Calu3 (cell line): ENCODE measurements around the gene SYMPK. TPM values are rescaled to one million over a fixed set of nuclear protein-coding genes. Genes with fewer than 3 reads are reported as not detected.

ENCODE experiments used
- BruUV-seq: library from RNA; stranded (reverse); fragments of 400-500 nt; replicated peaks from 2 replicates; lab custom pipeline; 2021; lab: Mats Ljungman, UMichigan
- CTCF ChIA-PET: fragments of 300-600 bp; sonication (Branson Sonifier 250); formaldehyde crosslinking; loops from one replicate; lab custom pipeline; 2022; ENCODE audit warnings: antibody characterized with exemption; lab: Charles Lee
- DNase-seq: peaks from one replicate; pipeline ENCODE4 v3.0.0; 2022
- H3K27ac Mint-ChIP-seq: one replicate; pipeline ENCODE4 v1.8.0; 2022; ENCODE audit warnings: mixed read lengths; ENCODE audit not compliant: unreplicated experiment
- H3K27me3 Mint-ChIP-seq: one replicate; pipeline ENCODE4 v1.8.0; 2022; ENCODE audit warnings: mixed read lengths; ENCODE audit not compliant: unreplicated experiment
- H3K36me3 Mint-ChIP-seq: one replicate; pipeline ENCODE4 v1.8.0; 2022; ENCODE audit warnings: mild to moderate bottlenecking, moderate library complexity, mixed read lengths; ENCODE audit not compliant: insufficient read depth, unreplicated experiment
- H3K4me1 Mint-ChIP-seq: one replicate; pipeline ENCODE4 v1.8.0; 2022; ENCODE audit warnings: mild to moderate bottlenecking, low read depth, mixed read lengths; ENCODE audit not compliant: unreplicated experiment
- H3K4me3 Mint-ChIP-seq: one replicate; pipeline ENCODE4 v1.8.0; 2022; ENCODE audit warnings: mild to moderate bottlenecking, low read depth, moderate library complexity, mixed read lengths; ENCODE audit not compliant: unreplicated experiment
- H3K9me3 Mint-ChIP-seq: one replicate; pipeline ENCODE4 v1.8.0; 2022; ENCODE audit warnings: low read depth, mixed read lengths; ENCODE audit not compliant: unreplicated experiment
- intact Hi-C: fragments of 100-400 bp; cut with micrococcal nuclease; formaldehyde crosslinking; loops from one replicate; pipeline ENCODE4 v1.10.0; 2022; ENCODE audit not compliant: unreplicated experiment
- total RNA-seq: library from RNA; stranded (reverse); gene quantifications from 2 replicates; pipeline ENCODE4 v1.2.3, GENCODE V29; 2022
- TF ChIP-seq, protein P1 (sequence below): fragments of 200-600 bp; IDR thresholded peaks from one replicate; pipeline ENCODE4 v1.8.0; 2022; ENCODE audit warnings: antibody characterized with exemption; ENCODE audit not compliant: unreplicated experiment

SYMPK gene
- total RNA-seq, 1 experiment from 2014 or later, result 130 TPM

DNA sequence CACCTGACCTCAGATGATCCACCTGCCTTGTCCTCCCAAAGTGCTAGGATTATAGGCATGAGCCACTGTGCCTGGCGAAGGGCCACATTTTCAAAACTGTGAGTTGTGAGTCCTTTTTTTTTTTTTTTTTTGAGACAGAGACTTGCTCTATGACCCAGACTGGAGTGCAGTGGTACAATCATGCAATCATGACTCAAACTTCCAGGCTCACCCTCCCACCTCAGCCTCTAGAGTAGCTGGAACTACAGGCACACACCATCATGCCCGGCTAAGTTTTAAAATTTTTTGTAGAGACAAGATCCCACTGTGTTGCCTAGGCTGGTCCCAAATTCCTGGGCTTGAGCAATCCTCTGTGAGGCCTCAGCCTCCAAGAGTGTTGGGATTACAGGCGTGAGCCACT lies 43.3 kb upstream of the SYMPK start:
- Mint-ChIP-seq H3K36me3 (peaks cover 19% of the 10 kb centered on the region), H3K27ac (no peak overlapping the region), H3K9me3 (no peaks in the 10 kb centered on the region), H3K4me3 (no peak overlapping the region), H3K4me1 (no peaks in the 10 kb centered on the region), H3K27me3 (peaks cover 47% of the 10 kb centered on the region)
- intact Hi-C loops, result no loop called here
- BruUV-seq, result no TSS peak
- no peak for DNase-seq
- CTCF ChIA-PET, result interaction anchor here (0.7 kb wide), 1 partner anchor 33 kb away, joined by 3 read pairs; no protein-coding TSS in a partner anchor
- TF ChIP-seq, protein P1, sequence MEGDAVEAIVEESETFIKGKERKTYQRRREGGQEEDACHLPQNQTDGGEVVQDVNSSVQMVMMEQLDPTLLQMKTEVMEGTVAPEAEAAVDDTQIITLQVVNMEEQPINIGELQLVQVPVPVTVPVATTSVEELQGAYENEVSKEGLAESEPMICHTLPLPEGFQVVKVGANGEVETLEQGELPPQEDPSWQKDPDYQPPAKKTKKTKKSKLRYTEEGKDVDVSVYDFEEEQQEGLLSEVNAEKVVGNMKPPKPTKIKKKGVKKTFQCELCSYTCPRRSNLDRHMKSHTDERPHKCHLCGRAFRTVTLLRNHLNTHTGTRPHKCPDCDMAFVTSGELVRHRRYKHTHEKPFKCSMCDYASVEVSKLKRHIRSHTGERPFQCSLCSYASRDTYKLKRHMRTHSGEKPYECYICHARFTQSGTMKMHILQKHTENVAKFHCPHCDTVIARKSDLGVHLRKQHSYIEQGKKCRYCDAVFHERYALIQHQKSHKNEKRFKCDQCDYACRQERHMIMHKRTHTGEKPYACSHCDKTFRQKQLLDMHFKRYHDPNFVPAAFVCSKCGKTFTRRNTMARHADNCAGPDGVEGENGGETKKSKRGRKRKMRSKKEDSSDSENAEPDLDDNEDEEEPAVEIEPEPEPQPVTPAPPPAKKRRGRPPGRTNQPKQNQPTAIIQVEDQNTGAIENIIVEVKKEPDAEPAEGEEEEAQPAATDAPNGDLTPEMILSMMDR, result no peak

DNA sequence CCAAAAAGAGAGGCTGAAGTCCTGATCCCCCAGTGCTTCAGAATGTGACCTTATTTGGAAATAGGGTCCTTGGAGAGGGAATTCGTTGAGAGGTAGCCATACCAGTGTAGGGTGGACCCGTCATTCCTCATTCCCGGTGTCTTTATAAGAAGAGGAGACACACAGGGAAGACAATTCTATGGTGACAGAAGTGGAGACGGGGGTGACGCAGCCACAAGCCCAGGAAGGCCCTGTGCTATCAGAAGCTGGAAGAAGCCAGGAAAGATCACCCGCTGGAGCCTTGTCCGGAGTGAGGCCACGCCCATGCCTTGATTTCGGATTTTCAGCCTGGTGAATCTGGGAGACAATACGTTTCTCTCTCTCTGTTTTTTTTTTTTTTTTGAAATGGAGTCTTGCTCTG lies 42.1 kb upstream of the SYMPK start:
- Mint-ChIP-seq H3K27ac (no peak overlapping the region), H3K36me3 (peaks cover 25% of the 10 kb centered on the region), H3K27me3 (peaks cover 34% of the 10 kb centered on the region), H3K4me1 (no peaks in the 10 kb centered on the region), H3K9me3 (no peaks in the 10 kb centered on the region), H3K4me3 (no peak overlapping the region)
- CTCF ChIA-PET, result no interaction called here
- no TSS peak for BruUV-seq
- intact Hi-C loops, result no loop called here
- DNase-seq, result no peak
- TF ChIP-seq, protein P1, result no peak

DNA sequence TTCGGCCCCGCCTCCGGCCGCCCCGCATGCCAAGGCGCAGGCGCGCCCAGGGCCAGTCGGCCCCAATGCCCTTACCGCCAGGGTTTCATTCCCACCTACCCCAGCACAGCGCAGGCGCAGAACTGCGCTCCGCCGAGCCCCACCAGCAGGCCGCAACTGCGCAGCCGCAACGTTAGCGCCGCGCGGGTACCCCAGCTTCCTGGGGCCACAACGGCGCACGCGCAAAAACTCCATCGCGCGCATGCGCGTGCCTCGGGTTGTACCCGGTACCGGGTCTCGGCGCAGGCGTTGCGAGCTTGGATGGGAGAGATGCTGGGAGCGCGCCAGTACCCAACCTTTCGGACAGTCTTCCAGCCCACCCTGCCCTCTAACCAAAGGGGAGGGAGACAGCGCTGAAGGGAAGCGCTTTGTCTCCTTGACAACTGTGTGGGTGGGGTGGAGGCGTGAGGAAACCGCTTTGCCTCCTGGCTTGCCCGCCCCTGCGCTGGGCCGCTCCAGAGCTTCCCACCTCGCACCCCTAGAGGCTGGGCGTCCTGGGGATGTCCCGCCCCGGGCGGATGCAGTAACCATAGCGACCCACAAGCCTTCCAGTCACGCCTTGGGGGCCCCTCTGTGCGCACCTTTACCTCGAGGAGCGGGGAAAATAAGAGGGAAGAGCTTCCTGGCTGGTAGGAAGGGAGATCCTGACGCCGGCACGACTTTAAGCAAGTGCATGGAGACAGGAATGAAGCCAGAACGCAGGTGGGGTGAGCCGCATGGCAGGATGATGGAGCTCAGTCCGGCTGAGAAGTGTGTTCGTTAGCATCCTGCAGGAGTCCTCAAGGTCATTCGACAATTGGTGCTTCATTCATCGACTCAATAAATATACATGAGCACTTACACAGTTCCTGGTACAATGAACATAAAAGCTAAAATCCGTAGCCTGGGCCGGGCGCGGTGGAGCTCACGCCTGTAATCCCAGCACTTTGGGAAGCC lies 40.0 kb upstream of the SYMPK start:
- TF ChIP-seq, protein P1, result no peak
- Mint-ChIP-seq H3K4me3 (peak overlapping the region; percentile 98), H3K36me3 (peaks cover 36% of the 10 kb centered on the region), H3K27ac (peak overlapping the region; percentile 78), H3K4me1 (no peaks in the 10 kb centered on the region), H3K27me3 (peaks cover 14% of the 10 kb centered on the region), H3K9me3 (no peaks in the 10 kb centered on the region)
- DNase-seq, result peak; percentile 99
- CTCF ChIA-PET, result interaction anchor here (0.6 to 2.2 kb wide), 15 partner anchors 12 to 329 kb away, joined by 3 to 8 read pairs (median 4); partner anchors contain the start of genes CCDC61, FOXA3, IRF2BP1 and SYMPK
- intact Hi-C loops, result no loop called here
- BruUV-seq, result no TSS peak

DNA sequence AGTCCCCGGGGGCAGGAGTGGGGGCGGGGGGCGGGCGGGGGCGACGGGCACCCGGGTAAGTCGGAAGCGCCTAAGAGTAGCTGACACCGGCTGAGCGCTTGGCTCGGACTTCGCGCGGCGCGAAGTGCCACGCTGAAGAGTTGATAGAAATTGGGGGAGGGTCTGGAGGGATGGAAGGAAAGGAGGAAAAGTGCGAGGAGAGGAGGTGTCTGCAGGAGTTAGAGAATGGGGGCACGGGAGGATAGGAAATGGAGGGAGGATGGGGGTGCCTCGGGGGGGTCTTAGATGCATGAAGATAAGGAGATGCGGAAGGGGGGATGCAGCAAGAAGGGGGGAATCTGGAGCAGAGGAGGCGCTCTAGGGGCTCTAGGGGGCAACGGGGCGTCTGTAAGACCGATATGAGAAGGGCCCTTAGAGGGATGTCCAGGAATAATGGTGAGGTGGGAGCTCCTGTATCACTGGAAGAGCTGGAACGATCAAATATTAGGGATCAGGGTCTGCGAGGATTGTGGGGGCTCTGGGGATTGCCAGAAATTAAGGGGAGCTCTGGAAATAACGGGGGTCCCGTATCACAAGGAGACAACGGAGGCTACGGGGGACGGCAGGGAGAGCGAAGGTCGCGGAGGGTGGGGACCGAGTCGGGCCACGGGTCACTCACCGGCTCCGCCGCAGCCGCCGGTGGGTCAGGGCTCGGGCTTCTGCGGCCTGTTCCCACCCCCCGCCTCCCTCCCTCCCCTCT lies 39.1 kb upstream of the SYMPK start, which contains the start of gene MYPOP:
TSS of gene MYPOP (minus strand) at position 702 of the 739 bp plus-strand sequence. CDS start 840 bp downstream, outside the sequence.
- H3K9me3 Mint-ChIP-seq, result no peaks in the 10 kb centered on the region
- no peak for DNase-seq
- intact Hi-C loops, result no loop called here
- TF ChIP-seq, protein P1, result no peak
- H3K4me1 Mint-ChIP-seq, result no peaks in the 10 kb centered on the region
- H3K27me3 Mint-ChIP-seq, result peaks cover 13% of the 10 kb centered on the region
- peak within 1 kb of the TSS; percentile 78 for H3K27ac Mint-ChIP-seq
- peaks cover 36% of the 10 kb centered on the region for H3K36me3 Mint-ChIP-seq
- peak within 1 kb of the TSS; percentile 98 for H3K4me3 Mint-ChIP-seq
- CTCF ChIA-PET, result interaction anchor here (0.6 to 2.2 kb wide), 11 partner anchors 13 to 132 kb away, joined by 3 to 8 read pairs (median 4); partner anchors contain the start of genes CCDC61, FOXA3 and IRF2BP1
- BruUV-seq, result no TSS peak
